Stimulated activated naive CD8-positive, alpha-beta T cell treated with anti-CD3 and anti-CD28 coated beads, Interleukin-15, Interleukin-2, amounts not matched to agents 100 ng/mL and 50 ng/mL, for 24 hours (primary cell): ENCODE results near the gene PAX5.
A peak's percentile ranks its signal among the peaks of the same experiment; 100 is the strongest.

Source experiments
- H3K27ac Mint-ChIP-seq: one replicate; pipeline ENCODE4 v1.8.0; 2021; ENCODE audit warnings: mild to moderate bottlenecking, mixed read lengths
- H3K27me3 Mint-ChIP-seq: one replicate; pipeline ENCODE4 v1.8.0; 2021; ENCODE audit warnings: mixed read lengths
- H3K36me3 Mint-ChIP-seq: one replicate; pipeline ENCODE4 v1.8.0; 2021; ENCODE audit warnings: low read depth, mixed read lengths
- H3K4me1 Mint-ChIP-seq: one replicate; pipeline ENCODE4 v1.8.0; 2021; ENCODE audit warnings: low read depth, mixed read lengths
- H3K4me3 Mint-ChIP-seq: one replicate; pipeline ENCODE4 v1.8.0; 2021; ENCODE audit warnings: mild to moderate bottlenecking, mixed read lengths
- H3K9me3 Mint-ChIP-seq: one replicate; pipeline ENCODE4 v1.8.0; 2021; ENCODE audit warnings: mixed read lengths

The PAX5 gene

DNA sequence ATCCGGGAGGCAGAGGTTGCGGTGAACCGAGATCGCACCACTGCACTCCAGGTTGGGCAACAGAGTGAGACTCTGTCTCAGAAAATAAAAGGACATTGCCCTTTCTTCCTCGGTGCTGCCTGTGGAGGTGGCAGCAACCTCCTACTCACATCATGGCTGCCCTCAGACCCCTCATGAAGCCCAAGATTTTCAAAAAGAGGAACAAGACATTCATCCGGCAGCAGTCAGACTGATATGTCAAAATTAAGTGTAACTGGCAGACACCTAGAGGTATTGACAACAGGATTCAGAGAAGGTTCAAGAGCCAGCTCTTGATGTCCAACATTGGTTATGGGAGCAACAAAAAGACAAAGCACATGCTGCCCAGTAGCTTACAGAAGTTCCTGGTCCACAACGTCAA, 12.6 kb upstream of the PAX5 start:
- H3K27ac Mint-ChIP-seq, result no peak overlapping the region
- H3K9me3 Mint-ChIP-seq, result no peaks in the 10 kb centered on the region
- H3K4me3 Mint-ChIP-seq, result no peak overlapping the region
- H3K36me3 Mint-ChIP-seq, result no peaks in the 10 kb centered on the region
- no peaks in the 10 kb centered on the region for H3K4me1 Mint-ChIP-seq
- peaks cover 25% of the 10 kb centered on the region for H3K27me3 Mint-ChIP-seq

DNA sequence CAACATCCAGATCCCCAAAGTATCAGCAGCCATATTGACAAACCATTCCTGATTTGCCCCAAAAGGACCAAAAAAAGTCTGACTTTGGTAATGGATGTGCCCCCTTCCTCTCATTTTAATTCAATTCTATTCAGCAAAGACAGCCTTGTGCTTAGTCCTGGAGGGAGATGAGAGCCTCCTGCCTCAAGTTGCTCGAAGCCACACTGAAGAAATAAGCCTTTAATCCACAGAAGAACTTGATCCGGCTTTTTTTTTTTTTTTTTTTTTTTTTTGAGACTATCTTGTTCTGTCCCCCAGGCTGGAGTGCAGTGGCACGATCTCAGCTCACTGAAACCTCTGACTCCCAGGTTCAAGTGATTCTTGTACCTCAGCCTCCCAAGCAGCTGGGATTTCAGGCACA, 8.4 kb upstream of the PAX5 start:
- peaks cover 8% of the 10 kb centered on the region for H3K4me1 Mint-ChIP-seq
- H3K27me3 Mint-ChIP-seq, result peaks cover 56% of the 10 kb centered on the region
- no peak overlapping the region for H3K27ac Mint-ChIP-seq
- no peak overlapping the region for H3K4me3 Mint-ChIP-seq
- no peaks in the 10 kb centered on the region for H3K36me3 Mint-ChIP-seq
- H3K9me3 Mint-ChIP-seq, result no peaks in the 10 kb centered on the region

DNA sequence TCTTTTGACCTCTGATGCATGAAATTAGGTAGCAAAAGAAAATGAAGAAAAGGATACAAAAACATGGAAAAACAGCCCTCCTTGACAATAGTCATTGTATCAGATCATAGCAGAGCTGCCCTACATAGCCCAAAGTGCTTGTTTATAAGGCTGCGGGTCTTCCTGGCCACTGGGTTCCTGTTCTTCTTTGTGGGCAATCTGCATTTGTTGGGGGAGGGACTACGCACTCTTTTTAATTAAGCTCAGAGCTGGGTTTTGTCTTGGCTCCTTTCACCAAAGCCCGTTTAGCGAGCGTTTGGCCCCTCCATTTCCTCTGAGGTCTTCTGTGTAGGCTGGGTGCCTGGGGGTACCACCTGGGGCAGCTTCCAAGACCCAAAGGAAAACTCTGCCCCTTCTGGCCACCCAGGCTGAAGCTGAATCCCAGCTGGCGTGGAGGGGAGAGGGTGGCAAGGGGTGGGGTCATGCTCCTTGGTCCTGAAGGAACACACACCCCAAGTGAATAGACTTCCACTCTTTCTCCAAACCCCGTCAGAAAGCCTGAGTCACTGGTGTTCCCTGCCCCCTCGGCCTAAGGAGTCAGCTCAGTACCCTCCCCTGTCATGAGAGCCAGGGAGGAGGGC, 6.5 kb upstream of the PAX5 start:
- Mint-ChIP-seq H3K4me1 (peaks cover 25% of the 10 kb centered on the region), H3K36me3 (peaks cover 6% of the 10 kb centered on the region), H3K27me3 (peaks cover 67% of the 10 kb centered on the region), H3K27ac (no peak overlapping the region), H3K4me3 (no peak overlapping the region), H3K9me3 (no peaks in the 10 kb centered on the region)

DNA sequence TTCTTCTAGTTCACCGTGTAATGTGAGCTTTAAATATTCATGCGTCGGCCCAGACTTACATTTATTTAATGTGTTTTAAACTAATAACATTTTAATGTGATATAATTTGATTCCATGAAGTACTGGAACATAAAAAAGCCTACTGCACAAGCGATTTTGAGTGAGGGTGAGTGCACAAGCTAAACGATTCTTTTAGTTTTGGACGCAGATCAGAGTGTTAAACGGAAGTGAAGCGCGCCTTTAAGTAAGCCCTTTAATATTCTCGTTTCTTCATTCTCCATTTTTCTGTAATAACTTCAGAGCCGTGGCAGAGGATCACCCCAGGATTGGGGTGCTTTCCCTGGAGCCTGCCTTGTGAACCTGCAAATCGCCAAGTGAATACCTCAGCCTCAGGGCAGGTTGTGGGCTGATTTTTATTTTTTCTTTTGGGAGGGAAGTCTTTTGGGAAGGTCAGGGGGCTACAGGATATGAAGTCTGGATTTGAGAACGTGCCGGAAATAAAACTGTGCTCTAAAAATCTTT, 4.9 kb upstream of the PAX5 start:
- Mint-ChIP-seq H3K4me3 (no peak overlapping the region), H3K9me3 (no peaks in the 10 kb centered on the region), H3K36me3 (peaks cover 6% of the 10 kb centered on the region), H3K4me1 (peaks cover 34% of the 10 kb centered on the region), H3K27ac (no peak overlapping the region), H3K27me3 (peaks cover 74% of the 10 kb centered on the region)

DNA sequence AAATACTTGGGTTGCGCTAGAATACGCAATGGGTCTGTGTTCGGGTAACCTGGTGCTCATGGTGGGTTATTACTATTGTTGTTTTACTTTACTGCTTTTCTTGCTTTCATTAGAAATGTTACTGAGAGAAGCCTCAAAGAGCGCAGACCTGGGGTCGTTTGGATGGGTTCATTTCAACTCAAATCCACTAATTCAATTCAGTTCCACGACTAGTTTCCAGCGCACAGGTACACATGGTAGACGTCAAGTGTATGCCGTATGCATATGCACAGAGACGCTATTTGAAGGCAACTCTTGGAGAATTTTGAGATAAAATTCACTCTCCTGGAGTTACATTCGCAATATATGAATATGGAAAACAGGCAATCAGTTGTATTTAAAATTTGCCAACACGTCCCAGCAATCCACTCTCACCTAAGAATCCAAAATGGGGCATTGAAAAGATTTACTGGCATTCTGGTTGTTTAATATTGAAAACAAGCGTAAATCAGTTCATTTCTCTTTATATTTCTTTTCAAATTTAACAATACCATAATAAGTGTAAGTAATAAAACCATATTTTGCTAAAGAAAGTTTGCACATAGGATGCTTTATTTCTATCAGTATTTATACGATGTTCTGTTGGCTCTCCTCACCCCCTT, 4.4 kb upstream of the PAX5 start:
- peaks cover 6% of the 10 kb centered on the region for H3K36me3 Mint-ChIP-seq
- H3K4me1 Mint-ChIP-seq, result peaks cover 37% of the 10 kb centered on the region
- no peaks in the 10 kb centered on the region for H3K9me3 Mint-ChIP-seq
- peak overlapping the region; percentile 47 for H3K4me3 Mint-ChIP-seq
- H3K27ac Mint-ChIP-seq, result no peak overlapping the region
- H3K27me3 Mint-ChIP-seq, result peaks cover 74% of the 10 kb centered on the region

DNA sequence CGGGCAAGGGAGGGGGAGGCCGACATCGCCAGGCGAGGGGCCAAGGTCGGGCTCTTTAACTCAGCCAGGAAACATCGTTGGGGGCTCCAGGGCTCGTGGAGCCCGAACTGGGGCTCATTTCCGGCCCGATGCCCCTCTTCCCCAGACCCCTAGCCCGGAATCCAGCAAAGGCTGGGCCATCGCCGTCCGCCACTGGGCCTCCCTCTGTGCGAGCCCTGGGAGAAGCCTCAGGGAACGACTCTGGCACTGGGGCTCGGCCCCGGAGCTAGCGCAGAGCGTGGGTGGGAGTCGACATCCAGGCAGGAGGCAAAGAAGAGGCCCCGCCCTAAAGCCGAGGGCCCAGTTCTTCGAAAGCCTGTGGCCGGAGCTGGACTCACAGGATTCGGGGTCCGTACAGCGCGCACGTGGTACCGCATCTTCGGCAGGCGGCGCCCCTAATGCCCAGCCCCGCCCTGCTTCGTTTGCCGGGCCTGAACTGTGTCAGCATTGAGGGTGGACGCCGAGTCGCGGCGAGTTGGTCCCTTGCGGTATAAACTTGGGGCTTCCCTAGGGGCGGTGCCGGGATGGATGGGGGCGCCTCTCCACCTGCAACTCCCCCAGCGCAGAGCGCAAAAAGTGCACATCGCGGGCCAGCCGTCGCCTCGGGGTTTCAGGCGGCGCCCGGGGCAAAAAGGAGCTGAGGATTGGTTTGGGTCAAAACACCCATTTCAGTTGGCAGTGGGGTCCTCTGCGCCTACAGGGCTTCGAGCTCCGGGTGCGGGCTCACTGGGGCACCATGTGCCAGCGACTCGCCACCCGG, 3.6 kb upstream of the PAX5 start:
- peak overlapping the region; percentile 82 for H3K4me3 Mint-ChIP-seq
- peak overlapping the region; percentile 64 for H3K27ac Mint-ChIP-seq
- H3K36me3 Mint-ChIP-seq, result peaks cover 6% of the 10 kb centered on the region

DNA sequence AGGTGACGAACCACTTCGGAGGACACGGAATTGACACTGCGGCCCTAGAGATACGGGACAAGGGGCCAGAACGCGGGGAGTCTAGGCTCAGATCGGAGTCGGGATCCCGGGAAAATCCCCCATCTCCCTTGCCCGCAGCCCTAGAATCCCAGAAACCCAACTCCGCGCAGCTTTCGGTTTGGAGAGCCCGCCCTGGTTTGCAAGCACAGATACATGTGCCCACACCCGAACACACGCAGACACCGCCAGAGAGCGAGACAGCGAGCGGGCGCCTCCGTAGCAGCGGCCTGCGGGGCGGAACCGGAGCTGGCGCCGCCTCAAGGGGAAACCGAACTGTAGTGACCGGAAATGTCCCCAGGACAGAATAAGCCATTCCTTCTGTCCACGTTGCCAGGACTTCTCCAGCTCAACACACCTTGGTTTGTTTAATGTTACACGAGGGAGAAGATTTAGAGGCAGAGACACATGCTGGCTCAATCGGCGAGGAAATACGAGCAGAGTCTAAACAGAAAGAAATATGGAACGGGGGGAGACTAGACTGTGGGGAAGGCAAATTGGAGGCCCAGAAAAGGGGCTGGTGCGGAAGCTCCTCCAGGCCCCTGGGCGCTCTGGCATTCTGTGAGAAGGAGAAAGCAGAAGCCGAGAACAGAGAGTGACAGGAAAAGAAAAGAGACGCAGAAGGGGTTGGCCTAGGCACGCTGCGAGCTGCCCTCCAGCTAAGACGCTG, 2.9 kb upstream of the PAX5 start:
- peaks cover 6% of the 10 kb centered on the region for H3K36me3 Mint-ChIP-seq
- H3K27me3 Mint-ChIP-seq, result peaks cover 81% of the 10 kb centered on the region
- peak overlapping the region; percentile 64 for H3K27ac Mint-ChIP-seq
- peak overlapping the region; percentile 82 for H3K4me3 Mint-ChIP-seq
- H3K9me3 Mint-ChIP-seq, result no peaks in the 10 kb centered on the region
- H3K4me1 Mint-ChIP-seq, result peaks cover 40% of the 10 kb centered on the region

More for the DNA sequence above, 3.6 kb upstream of the PAX5 start:
- H3K27me3 Mint-ChIP-seq, result peaks cover 74% of the 10 kb centered on the region
- peaks cover 40% of the 10 kb centered on the region for H3K4me1 Mint-ChIP-seq
- H3K9me3 Mint-ChIP-seq, result no peaks in the 10 kb centered on the region

DNA sequence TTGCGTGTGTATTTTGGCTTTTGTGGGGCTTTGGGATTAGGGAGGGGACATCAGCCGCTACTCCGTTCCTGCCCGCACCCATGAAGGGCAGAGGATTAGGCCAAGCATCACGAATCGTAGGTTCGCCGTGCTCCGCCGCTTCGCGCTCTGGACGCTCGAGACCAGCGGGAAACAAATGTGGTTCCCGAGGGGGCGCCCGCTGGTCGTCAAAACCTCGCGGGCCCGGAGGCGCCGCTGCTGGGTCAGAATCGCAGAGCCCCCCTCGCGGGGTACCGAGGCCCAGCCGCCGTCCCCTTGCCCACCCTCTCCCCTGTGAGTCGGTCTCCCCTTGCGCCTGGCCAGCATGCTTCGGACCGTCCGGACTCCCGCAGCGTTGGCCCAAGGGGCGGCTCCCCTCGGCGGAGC, 2.3 kb upstream of the PAX5 start:
- Mint-ChIP-seq H3K9me3 (no peaks in the 10 kb centered on the region), H3K27ac (peak overlapping the region; percentile 84), H3K36me3 (peaks cover 6% of the 10 kb centered on the region), H3K4me3 (peak overlapping the region; percentile 82), H3K4me1 (peaks cover 40% of the 10 kb centered on the region), H3K27me3 (peaks cover 82% of the 10 kb centered on the region)

DNA sequence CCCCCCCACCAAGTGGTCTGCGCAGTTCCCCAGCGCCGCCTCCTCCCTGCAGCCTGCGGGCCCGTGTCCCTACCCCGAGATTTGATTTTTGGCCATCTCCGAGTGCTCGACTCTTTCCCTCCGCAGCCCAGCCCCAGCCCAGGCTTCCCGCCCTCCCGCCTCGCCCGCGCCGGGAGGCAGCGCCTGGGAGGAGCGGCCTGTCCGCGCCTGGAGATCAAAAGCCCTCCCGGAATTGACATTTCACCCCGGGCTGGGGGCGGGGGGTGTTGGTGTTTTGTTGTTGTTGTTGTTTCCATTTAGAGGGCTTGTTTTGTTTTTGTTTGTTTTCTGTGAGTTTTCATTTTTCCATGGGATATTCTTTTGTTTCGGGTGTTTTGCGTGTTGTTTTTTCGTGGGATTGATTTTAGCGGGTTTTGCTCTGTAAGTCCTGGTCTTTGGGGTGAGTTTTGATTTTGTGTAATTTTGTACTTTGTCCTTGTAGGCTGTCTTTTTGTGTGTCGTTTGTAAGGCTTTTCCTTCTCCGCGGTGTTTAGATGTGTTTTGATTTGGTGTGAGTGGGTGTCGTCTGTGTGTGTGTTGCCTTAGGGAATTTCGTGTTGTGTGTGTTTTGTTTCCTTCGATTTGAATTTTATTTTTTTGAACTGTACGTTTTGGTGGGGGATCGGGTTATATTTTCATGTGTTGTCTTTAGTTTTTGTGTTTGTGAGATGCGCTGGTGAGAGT, 1.7 kb upstream of the PAX5 start:
- H3K27ac Mint-ChIP-seq, result peak overlapping the region; percentile 84
- H3K9me3 Mint-ChIP-seq, result no peaks in the 10 kb centered on the region
- peaks cover 6% of the 10 kb centered on the region for H3K36me3 Mint-ChIP-seq
- H3K4me1 Mint-ChIP-seq, result peaks cover 40% of the 10 kb centered on the region
- peaks cover 82% of the 10 kb centered on the region for H3K27me3 Mint-ChIP-seq
- H3K4me3 Mint-ChIP-seq, result peak overlapping the region; percentile 82

DNA sequence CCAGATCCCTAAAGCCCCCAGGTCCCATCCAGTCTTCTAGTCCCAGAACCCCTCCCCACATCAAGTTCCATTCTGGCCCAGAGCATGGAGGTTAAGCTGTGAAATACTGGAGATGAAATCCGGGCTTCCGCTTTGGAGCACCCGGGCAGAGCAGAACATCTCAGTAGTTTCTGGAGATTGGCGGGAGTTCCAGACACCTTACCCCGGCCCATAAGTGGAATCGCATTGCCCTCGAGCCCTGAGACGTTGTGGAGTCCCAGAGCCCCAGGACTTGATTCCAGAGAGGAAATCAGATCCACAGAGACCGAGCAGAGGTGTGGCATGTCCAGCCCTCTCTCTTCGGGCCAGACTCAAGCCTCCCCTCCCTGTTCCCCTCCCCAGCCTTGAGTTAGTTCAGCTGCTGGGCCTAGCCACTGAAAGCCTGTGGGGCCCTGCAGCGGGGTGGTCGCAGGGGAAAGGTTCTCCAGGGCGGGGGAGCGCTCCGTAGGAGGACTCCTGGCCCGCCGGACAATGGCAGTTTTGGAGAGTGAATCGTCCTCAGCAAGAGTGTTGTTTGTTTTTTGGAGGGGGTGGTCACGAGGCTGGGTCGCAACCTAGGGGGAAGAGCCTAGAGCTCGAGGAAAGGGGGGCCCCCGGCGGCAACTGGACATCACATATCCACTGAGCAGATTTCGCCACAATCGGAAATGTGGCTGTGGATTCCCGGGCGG, 1.0 kb upstream of the PAX5 start:
- H3K4me1 Mint-ChIP-seq, result peaks cover 46% of the 10 kb centered on the region
- peak overlapping the region; percentile 36 for H3K27ac Mint-ChIP-seq
- H3K27me3 Mint-ChIP-seq, result peaks cover 90% of the 10 kb centered on the region
- H3K36me3 Mint-ChIP-seq, result peaks cover 6% of the 10 kb centered on the region
- H3K4me3 Mint-ChIP-seq, result peak overlapping the region; percentile 82
- H3K9me3 Mint-ChIP-seq, result no peaks in the 10 kb centered on the region

DNA sequence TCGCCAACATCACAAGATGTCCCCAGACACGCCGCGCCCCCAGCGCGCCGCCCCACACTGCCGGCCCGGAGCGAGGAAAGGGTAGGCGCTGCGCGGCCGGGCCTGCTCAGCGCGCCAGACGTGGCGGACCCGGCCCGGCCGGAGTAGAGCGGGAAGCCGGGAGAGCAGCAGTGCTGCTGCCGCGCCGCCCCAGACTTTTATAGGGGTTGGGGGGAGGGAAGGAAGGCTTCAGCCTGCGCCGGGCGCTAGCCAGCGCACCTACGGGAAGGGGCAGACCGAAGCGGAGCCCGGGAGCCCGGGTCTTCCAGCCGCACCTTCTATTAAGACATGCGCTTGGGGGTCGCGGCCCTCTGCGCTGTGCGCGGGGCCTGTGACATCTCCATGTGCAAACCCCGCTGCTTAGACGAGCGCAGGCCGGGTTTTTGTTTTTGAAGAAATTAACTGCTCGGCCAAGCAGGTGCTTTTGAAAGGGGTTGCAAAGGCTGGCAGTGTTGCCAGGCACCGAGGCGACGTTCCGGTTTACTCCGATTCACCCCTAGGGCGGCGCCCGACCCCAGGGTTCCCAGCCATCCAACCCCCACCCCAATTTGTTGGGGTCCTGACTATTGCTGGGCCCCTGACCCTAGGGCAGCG, 353 bp upstream of the PAX5 start:
- peaks cover 89% of the 10 kb centered on the region for H3K27me3 Mint-ChIP-seq
- peaks cover 47% of the 10 kb centered on the region for H3K4me1 Mint-ChIP-seq
- peak overlapping the region; percentile 82 for H3K4me3 Mint-ChIP-seq
- peak overlapping the region; percentile 68 for H3K27ac Mint-ChIP-seq
- no peaks in the 10 kb centered on the region for H3K9me3 Mint-ChIP-seq
- peaks cover 6% of the 10 kb centered on the region for H3K36me3 Mint-ChIP-seq

DNA sequence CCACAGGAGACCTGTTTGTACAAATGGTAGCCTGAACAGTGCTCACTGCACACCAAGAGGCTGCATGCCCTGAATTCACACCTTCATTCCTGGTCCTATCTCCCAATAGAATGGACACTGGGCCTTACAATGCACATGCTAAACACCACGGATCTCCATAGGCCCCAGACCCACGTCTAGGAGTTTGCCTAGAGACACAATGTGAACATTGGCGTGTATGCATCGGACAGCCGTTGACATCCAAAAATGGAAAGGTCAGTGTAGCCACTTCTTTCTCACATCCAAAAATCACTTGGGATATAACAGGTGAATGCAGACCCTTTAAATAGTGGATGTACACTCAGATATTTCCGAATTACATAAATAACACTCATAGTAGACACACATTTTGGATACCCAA, 927 bp downstream of the PAX5 start:
- peaks cover 89% of the 10 kb centered on the region for H3K27me3 Mint-ChIP-seq
- H3K4me1 Mint-ChIP-seq, result peaks cover 54% of the 10 kb centered on the region
- H3K36me3 Mint-ChIP-seq, result peaks cover 6% of the 10 kb centered on the region
- peak overlapping the region; percentile 82 for H3K4me3 Mint-ChIP-seq
- peak overlapping the region; percentile 74 for H3K27ac Mint-ChIP-seq
- H3K9me3 Mint-ChIP-seq, result no peaks in the 10 kb centered on the region

DNA sequence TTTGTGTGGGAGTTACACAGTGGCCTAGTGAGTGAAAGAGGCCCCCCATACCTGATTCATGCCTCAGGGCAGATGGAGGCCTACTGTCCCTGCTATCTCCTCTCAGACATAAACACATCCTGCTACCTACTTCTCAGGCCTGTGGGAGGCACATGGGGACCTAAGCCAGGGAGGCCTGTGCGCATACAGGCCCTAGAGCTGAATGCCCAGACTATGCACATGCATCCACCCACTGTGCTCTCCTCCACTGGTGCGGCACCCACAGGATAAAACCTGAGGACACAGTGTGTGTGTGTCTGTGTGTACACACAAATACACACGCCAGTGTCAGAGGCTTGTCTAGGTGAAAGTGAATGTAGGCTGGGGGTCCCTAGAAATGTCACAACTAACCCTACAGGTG, 1.4 kb downstream of the PAX5 start:
- Mint-ChIP-seq H3K4me1 (peaks cover 55% of the 10 kb centered on the region), H3K36me3 (peaks cover 6% of the 10 kb centered on the region), H3K27me3 (peaks cover 90% of the 10 kb centered on the region), H3K27ac (no peak overlapping the region), H3K4me3 (peak overlapping the region; percentile 82), H3K9me3 (no peaks in the 10 kb centered on the region)
